Activated CD4-positive, alpha-beta T cell treated with anti-CD3 and anti-CD28 coated beads for 1 hour (primary cell): ENCODE results near the gene SPAG16.

Source experiments
- DNase-seq: peaks from one replicate; pipeline ENCODE4 v3.0.0-alpha.2; 2020

Gene SPAG16

DNA sequence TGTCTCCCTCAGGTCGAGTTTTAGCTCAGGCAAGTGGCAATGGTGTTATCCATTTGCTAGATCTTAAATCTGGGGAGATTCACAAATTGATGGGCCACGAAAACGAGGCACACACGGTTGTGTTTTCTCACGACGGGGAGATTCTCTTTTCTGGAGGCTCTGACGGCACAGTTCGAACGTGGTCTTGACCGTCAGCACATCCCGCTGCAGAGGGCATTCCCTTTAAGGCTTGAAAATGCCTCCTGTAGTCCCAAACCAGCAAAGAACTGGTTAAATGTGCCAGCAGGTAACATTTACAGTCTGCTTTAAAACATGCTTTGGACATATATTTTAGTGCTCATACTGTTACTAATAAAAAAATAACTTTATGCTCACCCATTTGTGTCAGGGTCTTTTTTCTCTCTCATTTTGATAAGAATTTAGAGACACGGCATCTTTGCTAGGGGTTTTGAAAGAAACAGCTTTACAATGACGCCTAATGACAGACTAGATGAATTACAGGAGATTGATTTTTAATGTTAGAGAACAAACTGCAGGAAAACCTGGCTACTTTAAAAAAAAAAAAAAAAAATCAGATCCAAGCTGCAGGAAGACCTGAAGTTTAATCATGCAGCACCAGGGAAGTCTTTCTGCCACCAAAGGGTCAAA, 1126.0 kb downstream of the SPAG16 start:
- DNase-seq = no peak

DNA sequence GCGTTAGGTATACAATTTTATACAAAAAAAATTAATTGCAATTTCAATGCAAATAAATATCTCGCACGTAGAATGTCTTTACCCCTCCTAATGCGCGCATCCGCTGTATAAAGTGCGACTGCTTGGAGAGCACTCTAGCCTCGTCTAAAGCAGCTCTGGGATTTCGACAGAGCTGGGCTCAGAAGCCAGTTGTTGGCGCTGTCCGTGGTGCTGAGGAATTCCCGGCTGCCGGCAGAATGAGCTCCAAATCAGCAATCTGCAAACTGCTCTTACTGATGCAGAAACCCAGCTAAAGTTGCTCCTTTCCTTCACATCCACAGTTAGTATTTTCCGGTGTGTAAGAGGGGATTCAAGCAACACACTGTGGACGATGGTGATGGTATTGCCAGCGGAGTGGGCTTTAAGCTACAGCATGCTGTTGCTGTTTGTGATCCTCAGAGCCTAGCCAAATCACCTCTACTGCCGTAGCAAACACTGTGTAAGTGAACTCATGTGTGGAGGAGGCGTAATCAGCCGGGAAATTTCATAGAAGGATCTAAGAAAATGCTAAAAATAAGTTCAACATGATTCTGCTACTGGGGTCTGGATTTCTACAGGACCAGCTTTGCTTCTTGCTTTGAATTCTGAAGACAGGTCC, 1126.8 kb downstream of the SPAG16 start, which contains the start of gene VWC2L:
TSS of gene VWC2L (plus strand) at position 137 of the 637 bp plus-strand sequence. CDS start 3,140 bp downstream, outside the sequence.
- no peak for DNase-seq

DNA sequence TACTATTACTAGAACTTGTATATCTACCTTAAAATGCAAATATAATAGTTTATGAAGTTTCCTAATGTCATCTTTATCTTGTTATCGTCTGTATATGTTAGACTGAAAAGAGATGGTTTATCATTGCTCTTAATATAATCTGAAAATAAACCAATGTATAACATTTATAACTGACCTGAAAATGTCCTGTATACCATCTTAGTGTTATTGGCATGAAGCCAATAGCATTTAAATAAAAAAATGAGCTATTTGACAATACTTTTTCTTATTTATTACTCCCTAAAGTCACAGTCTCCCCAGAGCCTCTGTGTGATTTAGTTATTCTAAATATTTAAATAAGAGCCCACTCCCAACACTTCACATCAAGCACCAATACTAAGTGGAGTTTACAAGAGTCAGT, 1128.4 kb downstream of the SPAG16 start:
- DNase-seq = no peak

DNA sequence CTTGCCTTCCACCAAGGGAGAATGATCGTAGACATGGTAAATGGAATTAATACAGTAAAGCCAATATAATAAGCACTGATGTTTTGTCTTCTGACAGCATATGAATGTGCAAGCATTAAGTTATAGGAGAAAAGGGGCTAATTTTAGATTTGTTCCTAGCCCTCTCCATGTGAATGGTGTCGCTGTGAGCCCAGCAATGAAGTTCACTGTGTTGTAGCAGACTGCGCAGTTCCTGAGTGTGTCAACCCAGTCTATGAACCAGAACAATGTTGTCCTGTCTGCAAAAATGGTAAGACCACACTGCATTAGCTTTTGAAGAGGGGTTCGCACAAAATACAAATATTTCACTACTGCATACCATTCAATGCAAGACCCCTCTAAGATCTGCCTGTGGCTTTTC, 1152.2 kb downstream of the SPAG16 start:
- no peak for DNase-seq

DNA sequence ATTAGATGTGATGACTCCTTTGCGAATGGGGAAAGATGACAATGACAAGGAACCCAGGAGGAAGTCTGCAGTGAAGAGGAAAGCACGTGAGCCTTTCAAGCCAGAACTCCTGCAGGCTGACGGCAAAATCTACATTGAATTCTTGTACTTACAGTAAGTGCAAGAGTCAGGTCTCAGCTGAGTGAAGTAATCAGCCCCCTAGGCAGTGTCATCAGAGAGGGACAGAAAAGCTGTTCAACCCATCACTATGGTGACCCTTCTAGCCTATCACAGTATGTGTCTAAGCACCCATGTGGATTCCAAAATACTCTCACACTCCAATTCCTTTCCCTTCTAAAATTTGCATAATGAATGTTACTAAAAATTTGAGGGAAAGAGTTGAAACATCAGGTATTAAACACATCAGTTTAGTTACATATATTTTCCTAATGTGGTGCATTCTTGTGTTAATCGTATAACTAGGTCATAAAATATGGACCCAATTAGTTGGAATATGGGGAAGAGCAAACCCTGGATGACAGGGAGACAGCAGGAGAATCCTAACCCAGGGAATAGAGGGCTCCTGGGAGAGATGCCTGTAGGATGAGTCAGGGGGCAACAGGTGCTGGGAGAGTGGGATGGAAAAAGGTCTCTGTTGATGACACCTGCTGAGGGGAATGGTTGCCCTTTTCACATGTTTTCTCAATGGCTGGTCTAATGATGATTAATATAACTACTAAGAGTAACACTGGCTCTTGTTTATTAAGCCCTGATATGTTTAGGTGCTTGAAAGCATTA, 1166.0 kb downstream of the SPAG16 start:
- DNase-seq = no peak

DNA sequence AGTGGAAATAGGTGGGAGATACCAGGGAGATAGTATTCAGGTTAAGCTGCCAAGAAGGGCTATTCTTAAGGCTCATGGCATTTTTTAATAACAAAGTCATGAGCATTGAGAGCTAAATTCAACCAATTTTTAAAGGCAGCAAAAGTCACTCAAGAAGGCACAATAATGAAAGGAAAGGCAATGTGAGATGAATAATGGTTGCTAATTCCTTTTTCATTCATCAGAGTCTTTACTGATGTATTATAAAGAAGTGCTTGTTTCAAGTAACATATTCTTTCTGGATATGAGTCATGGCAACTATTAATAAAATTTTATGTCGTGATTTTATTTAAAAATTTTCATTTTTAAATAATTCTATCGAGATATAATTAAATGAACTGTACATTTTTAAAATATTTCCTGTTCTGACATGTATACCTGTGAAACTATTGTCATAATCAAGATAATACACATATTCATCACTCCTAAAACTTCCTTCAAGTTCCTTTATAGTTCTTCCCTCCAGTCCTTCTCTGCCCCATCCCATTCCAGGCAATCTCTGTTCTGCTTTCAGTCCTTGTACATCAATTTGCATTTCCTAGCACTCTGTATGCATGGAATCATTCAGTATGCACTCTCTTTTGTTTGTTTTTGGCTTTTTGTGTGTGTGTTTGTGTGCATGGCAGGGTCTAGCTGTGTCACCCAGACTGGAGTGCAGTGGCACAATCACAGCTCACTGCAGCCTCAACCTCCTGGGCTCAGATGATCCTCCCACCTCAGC, 1167.4 kb downstream of the SPAG16 start:
- no peak for DNase-seq
